Fibroblast of skin of back (primary cell): ENCODE data around the gene ANKS4B. TPM values are rescaled to one million over a fixed set of nuclear protein-coding genes. Genes with fewer than 3 reads are reported as not detected.
"Not testable (repeated sequence)": the region's sequence is repeated elsewhere in the genome, so short reads cannot be mapped to it uniquely, and the experiment has no call there.

Experiments
- DNase-seq: peaks from one replicate; pipeline ENCODE4 v3.0.0-alpha.2; 2013
- polyA plus RNA-seq, 2 experiments: library from polyadenylated mRNA; unstranded; fragments of 120-200 nt; gene quantifications; one replicate each; pipeline ENCODE4 v1.2.1, GENCODE V29; 2013; ENCODE audit not compliant: insufficient read length in 2 of 2

The ANKS4B gene, protein sequence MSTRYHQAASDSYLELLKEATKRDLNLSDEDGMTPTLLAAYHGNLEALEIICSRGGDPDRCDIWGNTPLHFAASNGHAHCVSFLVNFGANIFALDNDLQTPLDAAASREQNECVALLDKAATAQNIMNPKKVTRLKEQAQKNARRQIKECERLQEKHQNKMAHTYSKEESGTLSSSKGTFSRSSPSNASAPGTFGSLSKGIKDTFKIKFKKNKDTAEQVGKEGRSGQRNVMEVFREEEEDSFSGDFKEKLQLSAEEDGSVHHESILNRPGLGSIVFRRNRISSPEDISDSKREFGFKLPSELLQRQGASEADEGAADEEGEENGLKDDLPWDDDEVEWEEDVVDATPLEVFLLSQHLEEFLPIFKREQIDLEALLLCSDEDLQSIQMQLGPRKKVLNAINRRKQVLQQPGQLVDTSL
- polyA plus RNA-seq (2013, experiment 1 of 2; ENCODE audit: insufficient read length) = not detected
- polyA plus RNA-seq (2013, experiment 2 of 2; ENCODE audit: insufficient read length) = not detected

DNA sequence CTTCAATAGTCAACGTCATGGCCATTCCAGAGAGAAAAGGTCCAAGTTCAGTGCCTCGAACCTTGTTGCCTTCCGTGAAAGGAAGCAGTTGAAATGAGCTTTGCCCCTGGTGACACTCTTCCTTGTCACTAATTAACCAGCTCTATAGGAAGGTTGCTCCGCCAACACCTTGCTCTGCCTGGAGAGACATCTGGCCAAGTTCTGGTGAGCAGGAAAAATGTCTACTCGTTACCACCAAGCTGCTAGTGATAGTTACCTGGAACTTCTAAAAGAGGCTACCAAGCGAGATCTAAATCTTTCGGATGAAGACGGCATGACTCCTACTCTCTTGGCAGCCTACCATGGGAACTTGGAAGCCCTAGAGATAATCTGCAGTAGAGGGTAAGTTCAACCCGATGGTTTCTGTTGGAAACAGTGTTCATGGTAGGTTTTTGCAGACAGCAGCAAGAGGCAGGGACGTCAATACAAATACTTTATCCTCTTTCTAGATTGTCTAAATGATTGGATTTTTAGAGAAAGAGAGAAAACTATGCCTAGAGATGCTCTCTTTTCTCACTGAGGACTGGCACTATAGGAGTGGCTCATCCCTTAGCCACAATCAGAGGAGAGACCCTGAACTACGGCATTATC is at the start of gene ANKS4B:
Gene ANKS4B, plus strand, starts transcription at position 179 of the 630 bp plus-strand sequence. Its CDS starts 39 bp downstream, at position 218.
- no peak for DNase-seq

DNA sequence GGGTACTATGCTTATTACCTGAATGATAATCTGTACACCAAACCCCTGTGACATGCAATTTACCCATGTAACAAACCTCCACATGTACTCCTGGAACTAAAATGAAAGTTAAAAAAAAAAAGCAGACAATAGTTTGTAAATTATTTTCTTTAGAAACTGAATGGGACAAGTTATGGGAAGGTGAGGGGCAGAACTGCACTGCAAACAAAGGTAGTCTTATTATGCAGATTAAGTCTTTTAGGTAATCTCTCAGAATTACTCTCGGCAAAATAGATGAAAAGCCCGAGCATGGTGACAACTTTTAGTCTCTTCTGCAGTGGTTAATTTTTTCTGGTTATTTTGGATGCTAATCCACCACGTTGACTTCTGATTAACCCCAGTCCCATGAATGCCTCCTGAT is 49.5 kb upstream of the ANKS4B start:
- DNase-seq = no peak

- no peak for DNase-seq
These were observed 48.7 kb upstream of the ANKS4B start for GRCh38 chr16:21184834-21185233.

DNA sequence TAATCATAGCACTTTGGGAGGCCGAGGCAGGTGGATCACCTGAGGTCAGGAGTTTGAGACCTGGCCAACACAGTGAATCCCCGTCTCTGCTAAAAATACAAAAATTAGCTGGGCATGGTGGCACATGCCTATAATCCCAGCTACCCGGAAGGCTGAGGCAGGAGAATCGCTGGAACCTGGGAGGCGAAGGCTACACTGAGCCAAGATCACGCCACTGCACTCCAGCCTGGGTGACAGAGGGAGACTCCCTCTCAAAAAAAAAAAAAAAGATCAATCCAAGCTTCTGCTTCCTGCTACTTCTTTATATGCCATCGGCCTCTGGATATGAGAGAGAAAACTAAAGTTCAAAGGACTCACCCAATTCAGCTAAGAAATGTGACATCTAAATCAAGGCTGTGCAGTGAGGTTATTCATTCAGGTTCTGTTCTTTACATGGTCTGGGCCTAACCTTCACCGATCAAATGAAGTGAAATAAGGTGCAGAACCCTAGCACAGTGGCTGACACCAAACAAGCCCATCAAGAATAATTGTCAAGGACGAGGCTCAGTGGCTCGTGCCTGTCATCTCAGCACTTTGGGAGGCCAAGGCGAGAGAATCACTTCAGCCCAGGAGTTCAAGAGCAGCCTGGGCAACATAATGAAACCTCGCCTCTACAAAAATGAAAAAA is 47.7 kb upstream of the ANKS4B start:
- DNase-seq = no peak

DNA sequence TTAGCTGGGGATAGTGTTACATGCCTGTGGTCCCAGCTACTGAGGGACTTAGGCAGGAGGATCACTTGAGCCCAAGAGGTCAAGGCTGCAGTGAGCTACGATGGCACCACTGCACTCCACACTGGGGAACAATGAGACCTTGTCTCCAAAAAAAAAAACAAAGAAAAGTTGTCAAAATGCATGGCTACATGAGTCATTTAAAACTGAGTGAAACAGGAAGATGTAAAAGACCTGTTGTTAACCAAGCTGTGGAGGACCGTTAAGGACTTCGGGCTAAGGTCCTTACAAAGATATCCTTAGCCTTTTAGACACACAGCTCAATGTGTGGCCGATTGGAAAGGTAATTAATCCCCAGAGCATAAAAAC is 47.2 kb upstream of the ANKS4B start:
- no peak for DNase-seq

DNA sequence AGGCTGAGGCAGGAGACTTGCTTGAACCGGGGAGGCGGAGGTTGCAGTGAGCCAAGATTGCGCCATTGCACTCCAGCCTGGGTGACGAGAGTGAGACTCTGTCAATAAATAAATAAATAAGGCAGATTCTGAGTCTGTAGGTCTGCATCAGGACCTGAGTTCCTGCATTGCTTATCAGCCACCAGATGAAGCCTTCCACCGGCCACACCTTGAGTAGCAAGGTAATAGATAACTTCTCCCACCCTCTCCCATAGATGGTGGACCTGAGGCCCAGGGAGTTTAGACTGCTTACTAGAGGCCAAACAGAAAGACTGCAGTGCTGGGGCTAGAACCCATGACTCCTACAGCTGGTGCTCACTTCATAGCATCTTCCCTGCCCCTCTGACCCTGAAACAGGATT is 44.2 kb upstream of the ANKS4B start:
- DNase-seq = no peak

- no peak for DNase-seq
These were observed 43.5 kb upstream of the ANKS4B start for GRCh38 chr16:21190013-21190412.

DNA sequence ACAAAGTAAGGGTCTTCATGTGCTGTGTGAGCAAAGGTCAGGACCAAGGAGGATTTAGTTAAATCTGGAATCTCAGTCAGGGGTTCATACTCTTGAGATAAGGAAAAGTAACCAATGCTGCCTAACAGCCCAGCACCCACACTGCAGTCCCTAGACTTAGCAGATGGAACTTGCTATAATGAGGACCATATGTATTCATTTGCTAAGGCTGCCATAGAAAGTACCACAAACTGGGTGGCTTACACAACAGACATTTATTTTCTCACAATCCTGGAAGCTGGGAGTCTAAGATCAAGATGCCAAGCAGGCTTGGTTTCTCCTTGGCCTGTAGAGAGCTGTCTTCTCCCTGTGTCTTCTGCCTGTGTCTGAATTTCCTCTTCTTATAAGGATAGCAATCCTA is 42.9 kb upstream of the ANKS4B start:
- peak; percentile 43 for DNase-seq

- DNase-seq = no peak
These were observed 40.5 kb upstream of the ANKS4B start for GRCh38 chr16:21192991-21193390.

DNA sequence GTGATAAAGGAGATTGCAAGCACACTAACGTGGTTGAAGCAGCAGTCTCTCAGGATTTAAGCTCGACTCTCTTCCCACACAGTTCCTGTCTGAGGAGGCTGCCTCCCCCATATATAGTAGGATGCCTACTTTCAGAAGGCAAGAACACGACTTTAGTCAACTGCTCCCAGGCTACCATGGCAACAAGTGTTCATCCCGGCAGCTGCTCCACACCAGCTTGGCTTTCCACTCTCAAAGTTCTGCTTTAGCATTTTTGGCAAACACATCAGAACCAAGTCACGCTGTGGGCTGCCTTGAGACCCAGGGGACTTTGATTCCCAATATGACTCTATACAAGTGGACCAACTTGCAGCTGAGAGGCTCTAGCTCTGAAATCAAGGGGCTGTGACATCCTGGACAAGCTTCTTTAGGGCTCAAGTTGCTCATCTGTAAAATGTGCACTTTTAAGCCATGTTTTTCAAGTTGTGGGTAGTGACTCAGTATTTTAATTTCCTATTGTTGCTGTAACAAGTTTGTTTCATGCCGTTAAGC is 38.7 kb upstream of the ANKS4B start:
- DNase-seq = peak; percentile 60

GRCh38 chr16:21195330-21195729 is 38.2 kb upstream of the ANKS4B start:
- DNase-seq = not testable (repeated sequence)

- DNase-seq = no peak
These were observed 36.4 kb upstream of the ANKS4B start for GRCh38 chr16:21197112-21197511.

DNA sequence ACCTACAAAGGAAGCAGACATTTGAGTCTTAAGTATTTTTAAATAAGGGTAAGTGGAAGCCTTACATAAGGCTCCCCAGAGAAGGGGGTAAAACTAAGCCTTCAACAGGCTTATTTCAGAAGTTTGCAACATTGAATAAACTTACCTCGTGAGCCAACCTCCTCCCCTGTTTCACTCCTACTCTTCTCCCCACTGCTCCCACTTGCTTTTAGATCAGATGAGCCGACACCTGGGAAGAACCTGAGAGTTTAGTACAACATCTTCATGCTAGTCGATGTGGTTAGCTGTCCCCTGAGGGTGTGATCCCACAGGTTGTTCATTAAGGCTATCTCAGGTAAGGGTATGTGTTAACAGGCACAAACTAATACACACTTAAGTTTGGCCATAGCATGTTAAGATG is 35.9 kb upstream of the ANKS4B start:
- DNase-seq = no peak

- no peak for DNase-seq
These were observed 33.8 kb upstream of the ANKS4B start for GRCh38 chr16:21199607-21200218.

- DNase-seq = no peak
These were observed 30.2 kb upstream of the ANKS4B start for GRCh38 chr16:21203155-21203797.

DNA sequence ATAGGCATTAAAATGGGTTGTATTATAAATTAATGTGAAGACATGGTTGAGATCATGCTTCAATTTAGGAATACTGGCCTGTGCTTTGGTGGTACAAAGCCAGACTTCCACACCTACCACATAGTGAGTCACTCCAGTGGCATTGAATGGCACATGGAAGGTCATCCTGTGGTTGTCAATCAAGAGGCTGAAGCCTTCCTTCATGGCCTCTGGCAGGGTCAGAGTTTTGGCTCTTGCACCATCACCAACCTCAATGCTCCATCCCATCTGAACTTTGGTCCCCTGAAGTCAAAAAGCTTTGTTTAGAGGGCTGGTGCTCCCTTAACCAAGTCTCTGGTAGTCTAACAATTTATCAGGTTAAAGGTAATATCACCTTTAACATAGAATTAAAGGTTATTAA is 28.2 kb upstream of the ANKS4B start:
- DNase-seq = no peak

DNA sequence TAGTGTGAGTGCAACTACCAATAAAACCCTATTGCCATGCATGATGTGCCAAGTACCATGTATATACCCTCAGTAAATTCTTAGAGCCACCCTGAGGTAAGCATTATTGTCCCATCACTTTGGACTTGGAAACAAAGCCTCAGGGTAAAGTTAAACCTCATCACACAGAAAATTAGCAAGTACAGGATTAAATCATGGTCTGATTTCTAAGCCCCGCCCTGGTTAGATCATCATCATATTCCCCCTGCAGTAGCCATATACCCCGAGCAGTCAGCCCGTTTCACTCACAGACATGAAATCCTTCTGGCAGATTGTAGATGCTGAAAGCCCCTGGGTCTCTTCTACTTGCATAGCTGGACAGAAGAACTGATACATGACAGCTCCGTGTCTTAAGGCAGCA is 26.9 kb upstream of the ANKS4B start:
- no peak for DNase-seq

DNA sequence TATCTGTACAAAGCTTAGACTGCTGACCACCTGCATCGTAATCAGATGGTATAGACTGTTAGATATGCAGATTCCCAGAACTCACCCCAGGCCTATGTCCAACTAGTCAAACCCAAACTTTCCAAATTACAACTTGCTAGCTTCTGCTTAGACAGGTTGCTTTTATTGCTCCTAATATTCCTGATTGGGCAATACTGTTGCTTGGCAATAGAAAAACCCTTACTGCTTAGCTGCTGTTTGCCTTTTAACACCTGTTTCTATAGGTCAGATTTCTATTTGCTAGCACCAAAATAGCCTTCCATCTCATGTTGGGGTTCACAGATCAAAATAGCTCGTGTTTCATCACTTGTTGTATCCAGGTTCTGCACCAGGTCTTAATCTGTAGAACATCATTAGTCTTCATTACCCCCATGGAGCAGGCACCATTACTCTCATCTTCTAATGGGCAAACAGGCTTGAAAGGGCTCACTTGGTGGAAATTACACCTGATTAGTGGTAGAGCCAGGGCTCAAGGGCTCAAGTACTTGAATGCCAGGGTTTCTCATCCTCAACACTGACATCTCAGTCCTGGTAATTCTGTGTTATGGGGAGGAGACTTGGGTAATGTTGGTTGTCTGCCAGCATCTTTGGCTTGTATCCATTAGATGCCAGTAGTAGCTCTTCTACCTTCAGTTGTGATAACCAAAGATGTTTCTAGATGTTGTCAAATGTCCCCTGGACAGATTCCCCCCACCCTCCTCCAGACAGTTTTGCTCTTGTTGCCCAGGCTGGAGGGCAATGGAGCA is 24.9 kb upstream of the ANKS4B start:
- no peak for DNase-seq

DNA sequence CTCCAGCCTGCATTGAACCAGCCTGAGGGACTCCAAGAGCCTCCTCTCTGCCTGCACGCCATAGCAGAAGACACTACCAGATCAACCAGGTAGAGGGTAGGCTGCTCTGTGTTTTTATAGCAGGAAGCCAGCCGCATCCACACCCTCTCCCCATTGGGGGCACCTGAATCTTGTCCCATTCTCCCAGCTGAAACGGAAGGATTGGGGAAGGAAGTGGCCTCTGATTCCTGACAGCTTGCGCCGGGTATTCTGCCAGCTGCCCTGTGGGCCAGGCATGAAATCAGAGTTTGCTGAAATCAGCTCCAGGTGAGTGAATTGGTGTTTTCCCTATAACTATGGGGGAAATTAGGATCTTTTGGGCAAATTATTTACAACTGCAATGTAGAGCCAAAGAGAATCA is 22.0 kb upstream of the ANKS4B start, which contains the start of gene ZP2:
Gene ZP2, minus strand, starts transcription at position 89 of the 400 bp plus-strand sequence. Its CDS starts 27 bp downstream, at position 62.
- DNase-seq = no peak

GRCh38 chr16:21214086-21214485 is 19.4 kb upstream of the ANKS4B start:
- no peak for DNase-seq

DNA sequence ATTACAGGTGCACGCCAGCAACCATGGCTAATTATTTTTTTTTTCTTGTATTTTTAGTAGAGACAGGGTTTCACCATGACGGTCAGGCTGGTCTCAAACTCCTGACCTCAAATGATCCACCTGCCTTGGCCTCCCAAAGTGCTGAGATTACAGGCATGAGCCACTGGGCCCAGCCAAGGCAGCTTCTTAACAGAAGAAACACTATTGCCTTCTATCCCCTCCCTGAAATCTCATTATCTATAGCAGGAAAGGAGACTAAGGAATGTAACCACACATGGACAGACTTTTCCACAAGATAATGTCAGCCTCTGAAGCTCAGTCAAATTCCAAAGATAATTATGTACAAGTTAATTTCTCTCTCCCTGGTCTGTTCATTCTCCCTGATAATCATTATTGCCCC is 16.4 kb upstream of the ANKS4B start:
- no peak for DNase-seq
